HG03280 (cell line): ENCODE results near the gene CYP39A1.

ENCODE experiments used
- ATAC-seq: cut with Tn5 transposase; IDR thresholded peaks from one replicate; pipeline ENCODE4 v1.9.1; 2021; ENCODE audit warnings: mild to moderate bottlenecking, moderate library complexity; ENCODE audit not compliant: unreplicated experiment

The CYP39A1 gene

DNA sequence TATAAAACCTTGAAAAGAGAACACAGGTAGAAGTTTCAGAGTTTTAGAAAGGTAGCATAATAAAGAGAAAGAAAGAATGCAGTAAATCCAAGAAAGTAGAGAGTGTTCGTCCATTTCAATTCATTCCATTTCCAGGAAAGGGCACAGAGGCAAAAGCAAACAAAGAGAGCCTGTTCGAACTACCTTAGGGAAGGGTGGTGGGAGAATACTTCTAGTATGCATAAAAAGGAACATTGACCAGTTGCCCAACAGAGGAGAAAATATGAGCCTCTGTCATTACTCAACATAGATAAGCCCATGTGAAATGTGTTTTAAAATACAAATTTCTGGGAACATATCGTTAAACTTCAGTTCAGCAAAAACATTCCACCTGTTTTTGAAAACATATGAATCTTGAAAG is 60.6 kb downstream of the CYP39A1 start:
- no peak for ATAC-seq

DNA sequence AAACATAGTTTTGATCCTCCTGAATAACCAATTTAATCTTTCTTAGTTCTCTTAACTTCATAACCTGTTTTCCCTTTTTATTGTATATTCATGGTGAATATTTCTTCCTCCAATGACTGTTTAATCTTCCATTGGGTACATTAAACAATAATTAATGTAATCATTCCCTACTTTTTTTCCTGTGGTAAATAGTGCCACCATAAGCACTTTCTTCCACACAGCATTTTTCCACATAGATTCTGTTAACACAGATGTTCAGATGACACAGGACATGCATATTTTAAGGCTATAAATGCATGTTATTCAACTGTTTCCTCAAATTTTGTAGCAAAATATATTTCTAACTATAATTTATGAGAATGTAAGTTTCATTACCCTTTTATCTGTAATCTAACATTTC is 61.9 kb downstream of the CYP39A1 start:
- no peak for ATAC-seq

DNA sequence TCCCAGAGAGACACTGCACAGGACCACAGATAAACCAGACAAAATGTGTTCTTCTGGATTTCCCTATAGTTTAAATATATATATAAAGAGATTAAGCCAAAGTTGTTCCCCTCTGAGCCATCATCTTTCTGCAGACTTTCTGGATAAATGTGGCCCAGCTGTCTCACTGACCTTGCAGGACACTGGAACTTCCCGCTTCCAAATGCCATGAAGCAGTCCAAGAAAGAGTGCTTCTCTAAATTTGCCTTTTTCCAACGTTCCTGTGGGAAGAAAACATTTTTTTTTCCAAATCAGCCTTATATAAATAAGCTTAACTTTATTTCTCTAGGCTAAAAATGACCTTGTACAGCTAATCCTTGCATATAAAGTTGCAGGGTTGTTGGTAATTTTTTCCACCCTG is 65.7 kb downstream of the CYP39A1 start:
- no peak for ATAC-seq

DNA sequence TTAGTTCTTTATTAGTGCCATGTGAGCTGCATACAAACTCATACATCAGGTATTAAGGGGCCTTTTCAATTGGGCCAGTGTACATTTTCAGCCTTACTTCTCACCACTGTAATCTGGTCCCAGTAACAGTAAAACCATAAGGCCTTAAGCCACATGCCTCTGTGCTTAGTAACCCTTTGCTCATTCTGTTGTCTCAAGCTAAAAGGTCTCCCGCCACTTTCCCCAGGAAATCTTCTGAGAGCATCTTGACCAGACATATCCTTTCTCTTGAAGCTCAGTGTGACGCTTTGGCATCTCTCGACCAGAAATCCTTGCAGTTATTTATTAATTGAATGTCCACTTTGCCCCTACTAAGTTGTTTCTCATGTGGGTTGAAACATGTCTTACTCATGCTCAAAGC is 68.0 kb downstream of the CYP39A1 start:
- no peak for ATAC-seq

DNA sequence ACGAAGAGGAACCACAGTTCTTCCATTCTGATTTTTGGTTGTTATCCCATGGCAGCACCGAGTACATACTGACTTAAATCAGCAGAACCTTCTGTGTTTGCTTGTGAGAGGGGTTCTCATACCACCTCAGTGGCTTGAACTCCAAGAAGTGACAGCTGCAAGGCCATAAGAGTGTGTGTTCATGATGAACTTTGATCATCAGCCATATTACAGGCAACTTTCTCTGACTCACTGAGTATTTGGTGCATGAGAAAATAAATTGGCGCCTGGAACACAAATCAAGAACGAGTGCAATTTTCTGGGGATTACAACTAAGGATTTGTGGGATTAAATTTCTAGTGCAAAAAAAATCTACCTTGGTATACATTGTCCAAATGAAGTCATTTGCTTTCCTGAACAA is 68.9 kb downstream of the CYP39A1 start:
- no peak for ATAC-seq

DNA sequence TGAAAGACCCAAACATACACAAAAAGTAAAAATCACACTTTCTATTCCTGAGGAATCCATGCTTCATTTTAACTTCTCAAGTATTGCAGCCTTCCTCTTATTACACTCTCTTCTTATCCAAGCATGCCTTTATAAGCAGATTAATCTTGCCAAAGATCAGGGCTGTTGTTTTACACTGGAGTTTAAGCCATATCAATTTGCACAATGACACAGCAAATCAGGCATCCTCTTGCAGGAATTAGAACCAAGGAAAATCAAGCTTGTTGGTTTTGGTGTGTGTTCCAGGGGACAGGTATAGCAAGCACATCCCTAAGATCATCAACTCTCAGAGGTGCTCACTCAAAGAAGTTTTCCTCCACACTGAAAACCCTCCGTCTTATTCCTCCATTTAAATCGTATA is 69.5 kb downstream of the CYP39A1 start:
- ATAC-seq = no peak

DNA sequence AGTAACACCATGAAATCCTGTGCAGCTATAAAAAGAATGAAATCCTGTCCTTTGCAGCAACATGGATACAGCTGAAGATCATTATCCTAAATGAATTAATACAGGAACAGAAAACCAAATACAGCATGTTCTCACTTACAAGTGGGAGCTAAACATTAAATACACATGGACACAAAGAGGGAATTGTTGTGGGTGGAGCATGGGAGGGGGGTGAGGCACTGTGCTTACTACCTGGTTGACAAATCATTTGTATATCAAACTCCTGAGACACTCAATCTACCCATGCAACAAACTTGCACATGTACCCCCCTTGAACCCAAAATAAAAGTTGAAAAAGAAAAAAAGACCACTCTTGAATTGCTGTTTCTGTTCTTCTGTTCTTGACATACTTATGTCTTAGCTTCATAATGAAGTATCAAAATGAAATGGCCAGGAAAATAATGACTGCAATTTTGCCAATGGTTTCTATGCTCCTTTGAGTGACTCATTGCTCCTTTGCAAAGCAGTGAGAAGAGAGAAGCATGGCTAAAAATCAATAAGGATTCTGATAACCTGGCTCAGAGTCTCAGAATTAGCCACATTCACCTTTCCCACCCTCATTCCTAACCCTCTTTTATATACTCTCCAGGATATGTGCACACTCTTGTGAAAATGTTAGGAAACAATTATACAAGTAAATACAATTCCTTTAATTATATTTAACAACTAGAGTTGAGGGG is 71.0 kb downstream of the CYP39A1 start:
- ATAC-seq = no peak

DNA sequence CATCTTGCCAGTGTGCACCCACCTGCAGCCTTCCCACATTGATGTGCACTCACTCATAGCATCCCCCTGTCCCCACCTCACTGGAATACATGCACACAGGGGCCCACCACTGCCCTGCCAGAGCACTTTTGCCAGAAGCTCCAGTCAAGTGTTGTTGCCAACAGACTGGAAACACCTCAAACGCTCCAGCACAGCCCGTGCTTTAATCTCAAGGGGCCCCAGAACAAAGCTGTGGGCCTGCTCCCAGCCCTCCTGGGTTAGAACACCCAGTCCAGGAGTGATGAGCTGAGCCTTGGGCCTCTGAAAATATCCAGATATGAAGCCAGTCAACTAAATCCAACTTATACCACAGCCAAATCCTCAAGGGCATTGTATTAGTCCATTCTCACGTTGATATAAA is 77.1 kb downstream of the CYP39A1 start:
- no peak for ATAC-seq

DNA sequence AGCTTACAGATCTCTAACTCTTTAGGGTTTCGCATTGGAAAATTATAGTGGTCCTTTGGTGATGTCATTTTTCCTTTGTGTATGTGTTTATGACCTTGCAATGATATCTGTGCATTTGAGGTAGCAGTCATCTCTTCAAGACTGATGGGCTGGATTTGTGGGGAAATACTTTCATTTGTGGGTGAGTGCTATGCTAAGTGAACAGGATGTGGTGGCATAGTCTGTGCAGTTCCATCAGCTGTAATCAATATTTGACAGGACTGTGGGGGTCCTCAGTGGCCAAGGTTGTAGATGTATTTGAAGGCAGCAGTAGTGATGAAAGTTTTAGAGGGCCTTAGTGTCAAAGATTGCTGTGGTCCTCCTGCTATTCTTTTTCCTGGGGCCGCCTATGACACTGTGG is 79.5 kb downstream of the CYP39A1 start:
- no peak for ATAC-seq

DNA sequence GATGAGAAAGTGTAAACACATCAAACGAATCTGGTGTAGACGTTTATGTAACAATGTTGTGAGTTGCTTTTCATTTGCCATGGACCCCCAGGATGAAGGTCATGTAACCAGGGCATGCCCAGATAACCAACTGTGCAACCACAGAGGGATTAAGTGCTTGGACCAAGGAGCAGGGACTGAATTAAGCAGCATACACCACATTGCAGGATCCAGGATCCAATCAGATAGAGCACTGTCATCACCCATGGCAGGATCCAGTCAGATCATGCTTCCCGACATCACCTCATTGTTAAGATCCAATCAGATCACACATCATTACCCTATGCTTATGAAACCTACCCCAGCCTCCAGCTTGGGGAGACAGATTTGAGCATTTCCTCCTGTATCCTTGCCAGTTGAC is 87.1 kb downstream of the CYP39A1 start:
- no peak for ATAC-seq

DNA sequence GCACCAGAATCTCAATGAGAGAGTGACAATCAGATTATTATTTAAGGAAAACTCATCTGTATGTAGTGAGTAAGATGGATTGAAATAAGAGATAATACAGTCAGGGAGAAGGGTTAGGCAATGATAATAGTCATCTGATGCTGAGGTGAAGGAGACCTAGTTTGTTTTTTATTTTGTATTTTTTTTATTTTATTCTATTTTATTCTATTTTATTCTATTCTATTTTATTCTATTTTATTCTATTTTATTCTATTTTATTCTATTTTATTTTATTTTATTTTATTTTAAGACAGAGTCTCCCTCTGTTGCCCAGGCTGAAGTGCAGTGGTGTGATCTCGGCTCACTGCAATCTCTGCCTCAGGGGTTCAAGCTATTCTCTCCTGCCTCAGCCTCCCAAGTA is 88.7 kb downstream of the CYP39A1 start:
- no peak for ATAC-seq

DNA sequence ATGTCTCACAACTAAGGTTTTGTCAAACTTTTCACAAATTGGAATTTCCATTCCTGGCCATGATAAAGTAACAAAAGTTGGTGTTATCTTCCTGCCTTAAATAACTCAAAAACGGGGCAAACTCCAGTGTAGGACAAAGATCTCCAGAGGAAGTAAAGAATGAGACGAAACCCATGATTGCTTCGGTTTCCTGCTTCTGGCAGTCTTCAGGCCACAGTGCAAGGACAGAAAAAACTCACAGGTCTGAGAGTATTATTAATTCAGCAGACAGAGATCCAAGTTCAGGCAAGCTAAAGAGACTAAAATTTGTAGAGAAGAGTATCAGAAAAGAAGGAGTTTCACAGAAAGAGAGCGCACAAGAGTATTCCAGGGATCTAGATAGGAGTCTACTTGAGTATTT is 96.6 kb downstream of the CYP39A1 start:
- ATAC-seq = no peak

DNA sequence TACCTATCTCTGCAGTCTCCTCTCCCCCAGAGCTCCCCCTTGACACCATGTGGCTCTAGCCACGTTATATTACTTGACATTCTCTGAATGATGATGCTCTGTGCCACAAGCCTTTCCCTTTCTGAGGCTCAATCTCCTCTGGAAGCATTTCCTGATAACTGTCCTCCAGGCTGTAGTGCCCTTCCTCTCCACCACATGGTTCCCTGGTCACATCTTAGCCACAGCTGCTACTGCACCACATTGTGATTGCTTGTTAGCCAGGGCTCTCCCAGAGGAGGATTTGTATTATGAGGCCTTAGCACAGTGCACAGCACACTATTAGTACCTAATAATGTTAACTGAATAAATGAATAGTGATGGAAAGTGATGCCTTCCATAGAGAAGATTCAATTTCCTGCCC is 97.5 kb downstream of the CYP39A1 start:
- ATAC-seq = no peak

DNA sequence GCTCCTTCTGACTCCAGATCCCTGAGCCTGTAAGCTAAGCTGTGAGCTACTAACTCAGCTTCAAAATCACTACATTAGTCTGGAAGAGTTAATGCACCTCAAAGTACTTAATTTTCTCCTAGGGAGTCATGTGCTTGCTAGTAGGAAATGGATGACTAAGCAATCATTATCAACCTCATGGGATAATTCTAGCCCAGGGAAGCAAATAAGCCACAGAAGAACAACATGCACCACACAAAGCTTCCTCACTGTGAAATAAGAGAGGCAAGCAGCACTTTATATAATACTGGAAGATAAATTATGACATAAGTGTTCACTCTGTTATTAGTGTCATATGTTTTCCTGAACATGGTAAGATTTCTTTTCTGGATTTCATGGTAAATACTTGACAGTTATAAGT is 103.5 kb downstream of the CYP39A1 start:
- ATAC-seq = no peak

DNA sequence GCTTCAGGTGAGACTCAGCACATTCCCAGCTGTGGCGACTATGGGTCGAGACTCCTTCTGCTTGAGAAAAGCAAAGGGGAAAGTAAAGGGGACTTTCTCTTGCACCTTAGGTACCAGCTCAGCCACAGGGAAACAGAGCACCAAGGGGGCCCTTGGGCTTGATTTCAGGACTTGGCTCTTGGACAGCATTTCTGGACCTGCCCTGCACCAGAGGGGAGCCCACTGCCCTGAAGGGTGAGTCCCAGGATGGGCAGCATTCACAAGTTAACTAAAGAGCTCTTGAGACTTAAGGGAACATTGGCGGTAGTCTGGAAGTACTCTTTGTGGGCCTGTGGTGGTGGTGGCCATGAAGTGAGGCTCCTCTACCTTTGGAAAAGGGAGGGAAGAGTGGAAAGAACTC is 111.1 kb downstream of the CYP39A1 start:
- ATAC-seq = no peak

DNA sequence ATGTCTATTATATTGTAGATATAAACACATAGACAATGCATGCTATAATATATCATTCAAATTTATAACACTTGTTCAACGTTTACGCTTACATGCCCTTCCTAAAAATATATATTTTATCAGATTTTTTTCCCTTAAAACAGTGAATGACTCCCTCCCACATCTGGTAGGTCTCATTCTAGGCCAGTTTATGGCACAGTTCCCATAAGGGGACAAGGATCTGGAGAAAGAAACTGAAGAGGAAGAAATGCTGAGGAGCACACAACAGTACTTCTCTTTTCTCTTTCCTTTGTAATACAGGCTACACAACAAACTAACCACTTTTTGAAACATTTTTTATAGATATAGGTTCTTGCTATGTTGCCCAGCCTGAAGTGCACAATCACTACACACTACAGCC is 112.8 kb downstream of the CYP39A1 start:
- ATAC-seq = no peak

DNA sequence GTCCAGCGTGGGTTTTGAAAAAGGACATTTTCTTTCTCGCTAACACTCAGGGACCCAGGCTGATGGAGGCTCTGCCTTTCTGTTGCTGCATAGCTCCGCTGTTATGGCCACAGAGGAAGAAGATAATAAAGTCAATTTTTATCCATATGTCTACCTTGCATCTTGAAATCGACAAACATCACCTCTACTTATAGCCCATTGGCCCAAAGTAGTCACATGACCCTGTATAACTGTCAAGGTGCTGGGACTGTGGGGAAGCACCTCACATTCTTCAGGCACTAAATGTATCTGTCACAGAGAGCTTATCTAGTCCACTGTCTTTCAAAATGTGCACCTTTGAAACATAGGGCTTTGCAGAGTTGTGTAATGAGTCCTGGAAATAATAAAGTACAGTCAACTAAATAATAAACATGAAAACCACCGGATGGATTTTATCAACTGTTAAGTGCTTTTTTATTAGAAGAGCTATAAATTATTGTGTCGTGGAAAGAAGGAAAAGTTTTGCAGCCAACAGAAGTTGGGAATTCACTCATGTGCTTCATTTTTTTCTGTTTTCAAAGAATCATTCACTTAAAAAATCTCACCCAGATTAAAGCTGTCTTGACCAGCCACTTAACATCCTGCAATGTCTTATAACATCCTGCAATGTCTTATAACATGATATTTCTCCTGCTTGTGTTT is 113.7 kb downstream of the CYP39A1 start:
- no peak for ATAC-seq

DNA sequence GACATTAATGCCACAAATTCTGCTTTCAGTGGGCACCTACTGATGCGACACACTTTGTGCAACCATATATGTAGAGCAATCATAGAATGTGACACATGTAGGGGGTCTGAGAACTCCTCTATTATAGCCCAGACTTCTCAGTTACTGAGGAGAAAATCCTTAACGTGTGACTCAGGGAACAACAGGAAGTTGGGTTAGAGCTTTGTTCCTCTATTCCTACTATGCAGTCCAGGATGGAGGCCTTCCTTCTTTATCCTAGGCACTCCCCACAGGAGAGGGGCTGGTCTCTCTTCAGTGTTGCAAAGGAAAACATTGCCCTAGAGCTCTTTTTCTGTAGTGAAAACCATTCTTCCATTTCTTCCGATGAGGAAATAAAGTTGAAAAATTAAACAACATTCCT is 121.7 kb downstream of the CYP39A1 start:
- no peak for ATAC-seq

DNA sequence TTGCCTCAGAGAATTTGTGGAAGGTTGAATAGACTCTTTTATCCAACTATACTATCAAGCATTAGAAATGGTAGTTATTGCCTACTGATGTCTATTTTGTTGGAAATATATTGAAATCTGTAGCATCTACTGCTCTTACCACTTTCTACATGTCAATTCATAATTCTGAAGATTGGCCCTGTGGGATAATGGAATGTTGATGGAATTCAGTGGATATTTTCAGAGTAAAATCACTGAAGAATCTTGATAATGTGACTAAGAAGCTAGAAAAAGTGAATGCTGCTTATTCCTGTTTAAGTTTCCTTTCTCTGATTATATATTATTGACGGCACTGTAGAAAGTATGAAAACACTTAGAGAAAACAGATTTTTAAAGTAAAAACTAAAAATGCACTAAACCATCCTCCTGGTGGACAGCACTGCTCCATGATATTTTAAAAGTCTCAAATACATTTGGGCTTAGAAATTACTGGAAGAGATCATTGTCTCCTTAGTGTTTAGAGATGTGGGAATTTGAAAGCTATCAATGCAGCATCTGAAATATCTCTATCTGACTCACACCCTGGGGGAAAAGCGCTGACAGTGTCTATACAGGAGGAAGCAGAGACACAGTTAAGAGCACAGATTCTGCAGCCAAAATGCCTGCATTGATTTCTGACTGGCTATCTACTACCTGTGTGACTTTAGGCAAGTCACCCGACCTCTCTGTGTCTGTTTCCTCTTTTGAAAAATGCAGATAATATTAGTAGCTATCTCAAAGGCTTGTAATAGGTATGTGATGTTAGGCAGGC is 123.5 kb downstream of the CYP39A1 start:
- ATAC-seq = no peak

DNA sequence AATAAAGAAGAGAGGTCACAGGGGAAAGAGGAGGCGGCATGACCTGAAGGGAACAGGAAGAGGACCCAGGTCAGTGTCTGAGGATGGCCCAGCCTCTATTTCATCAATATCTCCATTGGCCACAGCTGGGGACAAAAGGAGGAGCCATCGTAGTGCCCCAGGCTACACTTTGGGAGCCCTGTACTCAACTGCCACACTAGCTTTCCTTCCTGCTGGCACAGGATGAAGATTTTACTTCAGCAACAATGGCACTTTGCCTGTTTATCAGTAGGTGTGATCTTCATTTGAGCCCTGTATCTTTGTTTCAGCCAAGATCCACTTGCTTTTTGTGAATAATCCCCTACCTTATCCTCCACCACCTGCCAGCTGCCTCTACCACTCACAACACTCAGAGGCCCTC is 126.0 kb downstream of the CYP39A1 start:
- no peak for ATAC-seq

DNA sequence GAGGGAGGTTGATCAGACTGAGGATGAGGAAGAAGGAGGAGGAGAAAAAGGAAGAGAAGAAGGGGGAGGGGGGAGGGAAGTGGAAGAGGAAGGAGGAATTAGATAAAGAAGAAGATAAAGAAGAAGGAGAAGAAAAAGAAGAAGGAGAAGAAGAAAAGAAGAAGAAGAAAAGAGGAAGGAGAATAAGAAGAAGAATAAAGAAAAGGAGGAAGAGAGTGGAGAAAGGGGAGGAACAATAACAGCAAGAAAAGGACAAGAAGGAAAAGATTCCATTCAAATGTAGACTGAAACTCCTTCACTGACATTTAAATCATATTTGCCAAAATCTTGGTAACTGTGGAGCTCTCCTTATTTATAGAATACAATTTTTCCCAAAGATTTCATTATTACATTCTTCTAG is 127.0 kb downstream of the CYP39A1 start:
- no peak for ATAC-seq

DNA sequence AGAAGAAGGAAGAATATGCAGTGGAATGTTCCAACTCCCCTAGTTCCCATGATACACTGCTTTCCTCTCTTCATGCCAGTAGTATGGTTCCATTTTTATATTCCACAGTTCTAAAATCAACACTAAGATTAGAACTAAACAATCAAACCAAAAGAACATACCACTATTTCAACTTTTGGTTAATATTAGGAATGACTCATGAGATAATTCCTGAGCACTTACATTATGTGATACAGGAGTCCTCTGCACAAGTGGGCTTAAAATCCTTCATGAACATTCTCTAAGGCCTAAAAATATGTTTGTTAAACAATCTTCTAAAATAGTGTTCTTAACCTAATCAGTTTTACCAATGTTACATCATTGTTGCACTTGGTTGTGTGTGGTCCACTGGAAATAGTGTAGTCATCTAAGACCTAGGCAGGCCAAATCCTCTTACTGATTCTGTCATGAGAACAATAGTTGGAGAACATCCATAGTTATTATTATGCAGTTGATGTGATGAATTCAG is 131.1 kb downstream of the CYP39A1 start:
- no peak for ATAC-seq
